ENCODE data around the gene PANX1.

PANX1 gene

GRCh38 chr11:94175535-94175934, 46.9 kb downstream of the PANX1 start:
- H3K36me3 ChIP-seq (ENCODE audit: low read length) = no peaks in the 10 kb centered on the region
- no peaks in the 10 kb centered on the region for H3K27me3 ChIP-seq (ENCODE audit: low read length)
- H3K9ac ChIP-seq (ENCODE audit: low read length) = no peak overlapping the region
- no peak overlapping the region for H2AFZ ChIP-seq (ENCODE audit: low read depth, low read length, severe bottlenecking)
- no peak overlapping the region for H3K27ac ChIP-seq (ENCODE audit: low read depth, low read length)
- no peak overlapping the region for H3K4me3 ChIP-seq (ENCODE audit: insufficient read depth, low read length, poor library complexity, severe bottlenecking)
- H4K20me1 ChIP-seq (ENCODE audit: low read depth, low read length) = no peaks in the 10 kb centered on the region
- no peaks in the 10 kb centered on the region for H3K79me2 ChIP-seq (ENCODE audit: insufficient read depth, low read length)
- H3K9me2 ChIP-seq (replicated peaks; ENCODE audit: insufficient read depth, low read length) = no peaks in the 10 kb centered on the region
- H3K9me3 ChIP-seq (ENCODE audit: insufficient read depth, low read length) = no peaks in the 10 kb centered on the region
- no peak for TF ChIP-seq EZH2phosphoT487 (conservative IDR thresholded peaks at IDR 0.05; ENCODE audit: low read length)
- TF ChIP-seq CTCF (IDR thresholded peaks at IDR 0.05; ENCODE audit: insufficient read depth, low read length, poor library complexity, severe bottlenecking) = no peak
- H3K4me2 ChIP-seq (ENCODE audit: low read depth, low read length, poor library complexity, severe bottlenecking) = no peak overlapping the region
- H3F3A ChIP-seq (ENCODE audit: insufficient read depth) = no peaks in the 10 kb centered on the region

DNA sequence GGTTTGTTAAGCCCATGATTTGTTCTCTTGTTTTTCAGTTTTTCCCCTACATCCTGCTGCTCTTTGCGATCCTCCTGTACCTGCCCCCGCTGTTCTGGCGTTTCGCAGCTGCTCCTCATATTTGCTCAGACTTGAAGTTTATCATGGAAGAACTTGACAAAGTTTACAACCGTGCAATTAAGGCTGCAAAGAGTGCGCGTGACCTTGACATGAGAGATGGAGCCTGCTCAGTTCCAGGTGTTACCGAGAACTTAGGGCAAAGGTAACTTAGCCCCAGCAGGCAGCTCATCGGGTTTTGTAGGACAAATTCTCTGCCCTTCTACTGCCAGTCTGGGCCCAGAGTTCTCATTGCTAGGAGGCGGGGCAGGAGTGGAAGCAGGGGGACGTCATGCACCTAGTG, 49.7 kb downstream of the PANX1 start:
- Histone ChIP-seq H3K9me3 (ENCODE audit: insufficient read depth, low read length) (no peaks in the 10 kb centered on the region), H3F3A (ENCODE audit: insufficient read depth) (no peaks in the 10 kb centered on the region), H3K9ac (ENCODE audit: low read length) (no peak overlapping the region), H4K20me1 (ENCODE audit: low read depth, low read length) (no peaks in the 10 kb centered on the region), H3K9me2 (replicated peaks; ENCODE audit: insufficient read depth, low read length) (no peaks in the 10 kb centered on the region), H3K27ac (ENCODE audit: low read depth, low read length) (no peak overlapping the region), H3K4me3 (ENCODE audit: insufficient read depth, low read length, poor library complexity, severe bottlenecking) (no peak overlapping the region), H3K79me2 (ENCODE audit: insufficient read depth, low read length) (no peaks in the 10 kb centered on the region), H3K4me2 (ENCODE audit: low read depth, low read length, poor library complexity, severe bottlenecking) (no peak overlapping the region), H2AFZ (ENCODE audit: low read depth, low read length, severe bottlenecking) (no peak overlapping the region), H3K27me3 (ENCODE audit: low read length) (no peaks in the 10 kb centered on the region), H3K36me3 (ENCODE audit: low read length) (no peaks in the 10 kb centered on the region)
- TF ChIP-seq EZH2phosphoT487 (conservative IDR thresholded peaks at IDR 0.05; ENCODE audit: low read length) (no peak), CTCF (IDR thresholded peaks at IDR 0.05; ENCODE audit: insufficient read depth, low read length, poor library complexity, severe bottlenecking) (no peak)

- Histone ChIP-seq H3K79me2 (ENCODE audit: insufficient read depth, low read length) (no peaks in the 10 kb centered on the region), H3K4me2 (ENCODE audit: low read depth, low read length, poor library complexity, severe bottlenecking) (no peak overlapping the region), H3K9me2 (replicated peaks; ENCODE audit: insufficient read depth, low read length) (no peaks in the 10 kb centered on the region), H3K4me3 (ENCODE audit: insufficient read depth, low read length, poor library complexity, severe bottlenecking) (no peak overlapping the region), H3F3A (ENCODE audit: insufficient read depth) (no peaks in the 10 kb centered on the region), H4K20me1 (ENCODE audit: low read depth, low read length) (no peaks in the 10 kb centered on the region; the same call in 1 of the 2 replicates), H3K9ac (ENCODE audit: low read length) (no peak overlapping the region), H2AFZ (ENCODE audit: low read depth, low read length, severe bottlenecking) (no peak overlapping the region), H3K36me3 (ENCODE audit: low read length) (no peaks in the 10 kb centered on the region), H3K27ac (ENCODE audit: low read depth, low read length) (no peak overlapping the region), H3K27me3 (ENCODE audit: low read length) (no peaks in the 10 kb centered on the region), H3K9me3 (ENCODE audit: insufficient read depth, low read length) (no peaks in the 10 kb centered on the region)
- TF ChIP-seq EZH2phosphoT487 (conservative IDR thresholded peaks at IDR 0.05; ENCODE audit: low read length) (no peak), CTCF (IDR thresholded peaks at IDR 0.05; ENCODE audit: insufficient read depth, low read length, poor library complexity, severe bottlenecking) (no peak)
These were observed 51.1 kb downstream of the PANX1 start for GRCh38 chr11:94179696-94180095.

Data from SU-DHL-6 (cell line).